ENCODE data around the gene MAP3K5. TPM values are rescaled to one million over a fixed set of nuclear protein-coding genes. Genes with fewer than 3 reads are reported as not detected.

MAP3K5 gene
- total and polyA plus RNA-seq, 9 donors: 37.0 to 217 (median 80.2) TPM

DNA sequence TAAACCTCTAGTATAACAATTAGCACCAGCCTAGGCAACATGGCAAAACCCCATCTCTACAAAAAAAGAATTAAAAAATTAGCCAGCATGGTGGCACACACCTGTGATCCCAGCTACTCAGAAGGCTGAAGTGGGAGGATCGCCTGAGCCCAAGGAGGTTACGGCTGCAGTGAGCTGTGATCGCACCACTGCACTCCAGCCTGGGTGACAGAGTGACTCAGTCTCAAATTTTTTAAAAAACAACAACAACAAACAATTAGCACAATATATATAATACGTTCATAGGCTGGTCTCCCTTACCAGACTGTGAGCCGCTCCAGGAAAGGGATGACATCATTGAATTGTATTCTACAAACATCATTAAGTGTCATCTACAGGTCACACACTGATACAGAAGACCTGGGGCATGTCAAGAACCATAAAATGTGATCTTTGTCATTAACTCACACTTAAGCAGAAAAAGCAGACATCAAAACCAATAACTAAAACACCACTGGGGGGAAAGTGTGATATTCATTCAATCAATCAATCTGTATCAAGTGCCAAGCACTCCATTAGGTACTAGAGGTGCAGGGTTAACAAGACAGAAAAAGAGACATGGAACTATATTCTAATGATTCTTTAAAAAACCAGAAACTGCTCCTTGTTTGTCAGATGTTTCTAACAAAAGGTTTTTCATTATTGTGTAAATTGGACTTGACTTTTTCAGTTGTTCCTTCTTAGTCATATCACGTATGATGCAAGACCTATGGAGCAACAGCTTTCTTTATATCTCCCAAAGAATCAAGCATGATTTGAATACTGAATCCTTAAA is 17.8 kb downstream of the MAP3K5 start:
- H3K27ac ChIP-seq: no peak overlapping the region
- peaks cover 15% of the 10 kb centered on the region for H3K4me1 ChIP-seq (ENCODE audit: insufficient read depth)
- WGBS, 3 donors: 74 to 88% (median 76%) methylated on average over 6 of the region's 6 CpGs
- H3K27me3 ChIP-seq: no peaks in the 10 kb centered on the region
- H3K36me3 ChIP-seq: no peaks in the 10 kb centered on the region
- no peaks in the 10 kb centered on the region for H3K9me3 ChIP-seq
- DNase-seq: no peak
- TF ChIP-seq CTCF (IDR thresholded peaks at IDR 0.05) (no peak), POLR2A (IDR thresholded peaks at IDR 0.05) (no peak), EP300 (IDR thresholded peaks at IDR 0.05) (no peak)
- intact Hi-C loops (cut with DNase I): no loop called here
- H3K4me3 ChIP-seq: no peak overlapping the region

DNA sequence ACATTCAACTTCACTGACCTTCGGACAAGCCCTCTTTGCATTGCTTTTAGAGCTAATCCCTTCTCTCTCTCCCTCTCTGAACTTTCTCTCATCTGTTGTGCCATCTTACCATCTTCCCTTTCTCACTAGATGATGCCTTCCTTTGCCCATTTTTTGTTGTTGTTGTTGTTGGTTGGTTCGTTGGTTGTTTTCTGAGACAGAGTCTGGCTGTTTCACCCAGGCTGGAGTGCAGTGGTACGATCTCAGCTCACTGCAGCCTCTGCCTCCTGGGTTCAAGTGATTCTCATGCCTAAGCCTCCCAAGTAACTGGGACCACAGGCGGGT is 18.8 kb downstream of the MAP3K5 start:
- Histone ChIP-seq H3K36me3 (no peaks in the 10 kb centered on the region), H3K27me3 (no peaks in the 10 kb centered on the region), H3K4me3 (no peak overlapping the region), H3K9me3 (no peaks in the 10 kb centered on the region), H3K27ac (no peak overlapping the region), H3K4me1 (ENCODE audit: insufficient read depth) (peaks cover 18% of the 10 kb centered on the region)
- intact Hi-C loops (cut with DNase I): no loop called here
- no peak for DNase-seq
- no peak for TF ChIP-seq EP300 (IDR thresholded peaks at IDR 0.05)
- TF ChIP-seq CTCF (IDR thresholded peaks at IDR 0.05): no peak
- no peak for TF ChIP-seq POLR2A (IDR thresholded peaks at IDR 0.05)
- WGBS, 3 donors: 87 to 100% (median 88%) methylated on average over 4 of the region's 4 CpGs

GRCh38 chr6:136772685-136773472 is 19.4 kb downstream of the MAP3K5 start:
- no peaks in the 10 kb centered on the region for H3K36me3 ChIP-seq
- no peak overlapping the region for H3K4me3 ChIP-seq
- peak in 1 of 5 donors; percentile 47 for DNase-seq
- H3K27me3 ChIP-seq: no peaks in the 10 kb centered on the region
- H3K4me1 ChIP-seq (ENCODE audit: insufficient read depth): peaks cover 18% of the 10 kb centered on the region
- no peaks in the 10 kb centered on the region for H3K9me3 ChIP-seq
- TF ChIP-seq POLR2A (IDR thresholded peaks at IDR 0.05) (no peak), EP300 (IDR thresholded peaks at IDR 0.05) (no peak), CTCF (IDR thresholded peaks at IDR 0.05) (no peak)
- intact Hi-C loops (cut with DNase I): no loop called here
- 56 to 65% (median 64%) methylated on average over 6 of the region's 6 CpGs for WGBS, 3 donors
- H3K27ac ChIP-seq: no peak overlapping the region

DNA sequence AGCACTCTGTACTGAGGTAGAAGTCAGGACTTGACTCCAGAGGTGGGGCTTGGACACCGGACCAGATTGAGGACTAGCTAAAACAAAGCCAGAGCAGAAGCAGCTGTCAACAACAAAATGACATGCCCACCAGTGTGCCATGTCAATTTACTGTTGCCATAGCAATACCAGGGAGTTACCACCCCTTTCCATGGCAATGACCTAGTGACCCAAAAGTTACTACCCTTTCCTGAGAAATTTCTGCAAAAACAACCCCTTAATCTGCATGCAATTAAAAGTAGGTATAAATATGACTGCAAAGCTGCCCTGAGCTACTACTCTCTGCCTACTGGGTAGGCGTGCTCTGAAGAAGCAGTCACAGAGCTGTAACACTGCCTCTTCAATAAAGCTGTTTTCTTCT is 21.0 kb downstream of the MAP3K5 start:
- Histone ChIP-seq H3K4me1 (ENCODE audit: insufficient read depth) (peaks cover 22% of the 10 kb centered on the region), H3K36me3 (no peaks in the 10 kb centered on the region), H3K27ac (no peak overlapping the region), H3K27me3 (no peaks in the 10 kb centered on the region), H3K9me3 (no peaks in the 10 kb centered on the region), H3K4me3 (no peak overlapping the region)
- no peak for DNase-seq
- intact Hi-C loops (cut with DNase I): no loop called here
- TF ChIP-seq CTCF (IDR thresholded peaks at IDR 0.05) (no peak), POLR2A (IDR thresholded peaks at IDR 0.05) (no peak), EP300 (IDR thresholded peaks at IDR 0.05) (no peak)
- 49 to 84% (median 61%) methylated on average over 2 of the region's 2 CpGs for WGBS, 3 donors
